ENCODE results near the gene CH25H. TPM values are rescaled to one million over a fixed set of nuclear protein-coding genes. Genes with fewer than 3 reads are reported as not detected.

CH25H gene
- total RNA-seq, 1 experiment from 2014 or later: 1.0 TPM

- no peak overlapping the region for H4K91ac ChIP-seq (ENCODE audit: insufficient read length, low read depth, low read length)
- H3K79me2 ChIP-seq (ENCODE audit: insufficient read depth, low read length): no peaks in the 10 kb centered on the region
- H2BK120ac ChIP-seq (ENCODE audit: low read depth, low read length, poor library complexity, severe bottlenecking): no peak overlapping the region
- DNase-seq: no peak
- H3K4me1 ChIP-seq (ENCODE audit: insufficient read depth, low read length): no peaks in the 10 kb centered on the region; the same call in 1 of the 2 replicates
- no peak overlapping the region for H3K56ac ChIP-seq (ENCODE audit: insufficient read length, low read depth, low read length)
- H3K9ac ChIP-seq (ENCODE audit: extremely low read depth, insufficient read length, low read length): no peak overlapping the region
- no peak overlapping the region for H2BK12ac ChIP-seq (ENCODE audit: insufficient read length, low read depth, low read length)
- Mint-ChIP-seq H3K27ac (no peak overlapping the region), H3K4me3 (no peak overlapping the region), H3K4me1 (peaks cover 16 to 17% of the 10 kb centered on the region in 2 experiments), H3K27me3 (ENCODE audit: low read depth) (peaks cover 2% of the 10 kb centered on the region), H3K36me3 (ENCODE audit: insufficient read depth in 1 of 3, low read depth in 3 of 3) (peaks cover 11 to 18% (median 13%) of the 10 kb centered on the region in 3 experiments), H3K9me3 (peaks cover 11 to 12% of the 10 kb centered on the region in 2 experiments; a peak in 4 of 5 replicates)
- no peak overlapping the region for H4K8ac ChIP-seq (replicated peaks; ENCODE audit: insufficient read length, low read depth, low read length)
- H3K79me1 ChIP-seq (ENCODE audit: insufficient read depth, low read depth, low read length, poor library complexity, severe bottlenecking): no peaks in the 10 kb centered on the region
- no peaks in the 10 kb centered on the region for H3K23me2 ChIP-seq (ENCODE audit: insufficient read length, low read depth, low read length, poor library complexity, severe bottlenecking)
- H3K27me3 ChIP-seq (ENCODE audit: insufficient read depth, low read length): no peaks in the 10 kb centered on the region
- H3K27ac ChIP-seq (ENCODE audit: insufficient read length, low read depth, low read length): no peak overlapping the region
- no peak overlapping the region for H3K14ac ChIP-seq (ENCODE audit: insufficient read depth, low read length)
- H4K5ac ChIP-seq (ENCODE audit: insufficient read length, low read depth, low read length): no peak overlapping the region
- H3K18ac ChIP-seq (ENCODE audit: insufficient read length, low read depth, low read length): no peak overlapping the region
- no peak overlapping the region for H3T11ph ChIP-seq (ENCODE audit: low read length)
- no peak overlapping the region for H2AFZ ChIP-seq (ENCODE audit: low read length)
- no peak for TF ChIP-seq CTCF (conservative IDR thresholded peaks at IDR 0.05)
- no peak overlapping the region for H2AK5ac ChIP-seq (ENCODE audit: insufficient read length, low read length)
- H3K4me2 ChIP-seq (ENCODE audit: insufficient read depth, insufficient read length, low read length): no peak overlapping the region
- no CpG with 5 or more reads among the region's 2 CpGs for WGBS (ENCODE audit: extremely low coverage, insufficient read length, low lambda C conversion rate)
- H2BK20ac ChIP-seq (ENCODE audit: low read depth, low read length, poor library complexity, severe bottlenecking): no peak overlapping the region
- no peak overlapping the region for H2BK15ac ChIP-seq (ENCODE audit: low read depth, low read length)
- no peak overlapping the region for H3K4ac ChIP-seq (ENCODE audit: low read depth, low read length)
- no peaks in the 10 kb centered on the region for H4K20me1 ChIP-seq (ENCODE audit: control insufficient read depth, insufficient read depth, insufficient read length)
- no peak overlapping the region for H3K23ac ChIP-seq (ENCODE audit: insufficient read length, low read depth, low read length)
- peaks cover 7% of the 10 kb centered on the region for H3K9me3 ChIP-seq (ENCODE audit: control insufficient read depth, low read depth, low read length)
- no peak overlapping the region for H2BK5ac ChIP-seq (ENCODE audit: insufficient read length, low read length)
These were observed 25.9 kb upstream of the CH25H start for GRCh38 chr10:89233033-89233432.

All from H9 (cell line).